B cell (primary cell): ENCODE data around the gene ARHGEF7. TPM values are rescaled to one million over a fixed set of nuclear protein-coding genes. Genes with fewer than 3 reads are reported as not detected.

Source experiments
- ATAC-seq: fragments of 200-7000 bp; cut with Tn5 transposase; one replicate; pipeline ENCODE4 v1.10.0; 2021; ENCODE audit warnings: low read depth, mild to moderate bottlenecking, moderate number of reproducible peaks, moderate library complexity
- CTCF ChIA-PET: fragments of 350-600 bp; sonication (Branson Sonifier 250); formaldehyde crosslinking; loops from one replicate; lab custom pipeline; 2021; ENCODE audit warnings: antibody characterized with exemption, inconsistent platforms; lab: Charles Lee
- POLR2A ChIA-PET: fragments of 350-600 bp; sonication (Branson Sonifier 250); formaldehyde crosslinking; loops from one replicate; lab custom pipeline; 2021; ENCODE audit warnings: antibody characterized with exemption; lab: Charles Lee
- DNase-seq: peaks from one replicate; pipeline ENCODE4 v3.0.0; 2013
- H2AFZ ChIP-seq: 2 replicates; pipeline ENCODE4 v1.6.1; 2012; ENCODE audit warnings: mild to moderate bottlenecking, low read depth, low read length; ENCODE audit not compliant: insufficient read depth, poor library complexity, severe bottlenecking
- H3K27ac ChIP-seq, 2 donors: 1 replicate in 1 of 2; 2 replicates in 1 of 2; pipeline ENCODE4 v1.5.1; 2012 to 2013; ENCODE audit warnings: low read length in 2 of 2, mild to moderate bottlenecking in 2 of 2, moderate library complexity in 1 of 2
- H3K27me3 ChIP-seq, 4 experiments: fragments of 200-600 bp in 1 of 4; sonication (generic) in 1 of 4; replicated peaks in 1 of 4; 1 replicate in 2 of 4; 2 replicates in 2 of 4; pipeline versions ENCODE4 v1.6.1 to v1.7.0; 2013 to 2016; ENCODE audit warnings: low read length in 3 of 4, mild to moderate bottlenecking in 2 of 4, mixed read lengths in 1 of 4, moderate library complexity in 1 of 4; ENCODE audit not compliant: insufficient read depth in 4 of 4, control insufficient read depth in 3 of 4; ENCODE audit errors: control extremely low read depth in 1 of 4
- H3K36me3 ChIP-seq, 2 experiments: replicated peaks in 1 of 2; 1 replicate in 1 of 2; 2 replicates in 1 of 2; pipeline versions ENCODE4 v1.6.1 to v1.7.1; 2013; ENCODE audit warnings: low read length in 1 of 2; ENCODE audit not compliant: insufficient read depth in 2 of 2, control insufficient read depth in 1 of 2; ENCODE audit errors: control extremely low read depth in 1 of 2, extremely low read depth in 1 of 2
- H3K4me1 ChIP-seq, 2 donors: fragments of 200-600 bp in 1 of 2; sonication (generic) in 1 of 2; 1 replicate in 1 of 2; 2 replicates in 1 of 2; pipeline versions ENCODE4 v1.5.1 to v1.6.1; 2013 to 2017; ENCODE audit warnings: low read length in 2 of 2; ENCODE audit not compliant: control insufficient read depth in 2 of 2, insufficient read depth in 2 of 2
- H3K4me2 ChIP-seq: replicated peaks from 2 replicates; pipeline ENCODE3; 2012; ENCODE audit warnings: mild to moderate bottlenecking, low read depth, low read length; ENCODE audit not compliant: poor library complexity, severe bottlenecking
- H3K4me3 ChIP-seq, 5 experiments: fragments of 200-600 bp in 1 of 5; sonication (generic) in 1 of 5; 1 replicate in 3 of 5; 2 replicates in 2 of 5; pipeline versions ENCODE4 v1.5.1 to v1.7.0; 2011 to 2016; ENCODE audit warnings: low read length in 4 of 5, mild to moderate bottlenecking in 4 of 5, low read depth in 2 of 5, control low read depth in 1 of 5, moderate library complexity in 1 of 5; ENCODE audit not compliant: insufficient read depth in 1 of 5; ENCODE audit errors: control extremely low read depth in 1 of 5, extremely low read depth in 1 of 5
- H3K79me2 ChIP-seq: fragments of 200-600 bp; sonication (generic); one replicate; pipeline ENCODE4 v1.6.0; 2016; ENCODE audit warnings: low read length; ENCODE audit not compliant: control insufficient read depth, insufficient read depth
- H3K9ac ChIP-seq: fragments of 200-600 bp; sonication (generic); 2 replicates; pipeline ENCODE4 v1.6.1; 2017; ENCODE audit warnings: mild to moderate bottlenecking, low read length, moderate library complexity
- H3K9me3 ChIP-seq, 3 donors: one replicate each; pipeline versions ENCODE4 v1.6.1 to v1.7.1; 2013; ENCODE audit warnings: low read length in 2 of 3; ENCODE audit not compliant: control insufficient read depth in 2 of 3, insufficient read depth in 1 of 3; ENCODE audit errors: control extremely low read depth in 1 of 3
- H4K20me1 ChIP-seq: 2 replicates; pipeline ENCODE4 v1.6.0; 2012; ENCODE audit warnings: mild to moderate bottlenecking, low read length; ENCODE audit not compliant: insufficient read depth, control insufficient read depth, poor library complexity, severe bottlenecking
- H3K27ac Mint-ChIP-seq: one replicate; pipeline ENCODE4 v1.8.0; 2021; ENCODE audit warnings: mixed read lengths
- H3K27me3 Mint-ChIP-seq: one replicate; pipeline ENCODE4 v1.8.0; 2021; ENCODE audit warnings: mixed read lengths
- H3K4me1 Mint-ChIP-seq: one replicate; pipeline ENCODE4 v1.8.0; 2021; ENCODE audit warnings: mixed read lengths
- H3K4me3 Mint-ChIP-seq: one replicate; pipeline ENCODE4 v1.8.0; 2021; ENCODE audit warnings: mixed read lengths
- H3K9me3 Mint-ChIP-seq: one replicate; pipeline ENCODE4 v1.8.0; 2022; ENCODE audit warnings: mixed read lengths; ENCODE audit not compliant: insufficient read depth
- CTCF ChIP-seq: fragments of 200-600 bp; IDR thresholded peaks from one replicate; pipeline ENCODE4 v1.8.0; 2022; ENCODE audit warnings: antibody characterized with exemption, mild to moderate bottlenecking
- EZH2 ChIP-seq: IDR thresholded peaks from 2 replicates; pipeline ENCODE4 v1.6.1; 2012; ENCODE audit warnings: borderline replicate concordance, low read depth, mild to moderate bottlenecking, moderate library complexity, low read length; ENCODE audit not compliant: insufficient read depth, poor library complexity, severe bottlenecking
- WGBS: methylation state at CpG from one replicate; pipeline ENCODE4 v1.1.5; 2013; ENCODE audit warnings: missing lambda C conversion rate; ENCODE audit not compliant: insufficient coverage; 5-methylcytosine and 5-hydroxymethylcytosine counted together
- intact Hi-C: fragments of 100-400 bp; cut with micrococcal nuclease; formaldehyde crosslinking; loops from one replicate; pipeline ENCODE4 v1.10.0; 2022
- polyA plus RNA-seq: library from polyadenylated mRNA; depleted of rRNA; stranded (reverse); fragments of >200 nt; gene quantifications from 2 replicates; pipeline ENCODE4 v1.2.3, GENCODE V29; 2012
- total RNA-seq, 2 donors: library from RNA; stranded (reverse); fragments of 120-200 nt in 1 of 2; gene quantifications; 1 replicate in 1 of 2; 2 replicates in 1 of 2; pipeline versions ENCODE4 v1.2.3 to v1.2.4, GENCODE V29; 2013 to 2022

The ARHGEF7 gene
- total and polyA plus RNA-seq, 2 donors (not counting 1 experiment from before 2014, with no cell fraction given): 62.3 to 125 TPM

- Mint-ChIP-seq H3K4me1 (peaks cover 9% of the 10 kb centered on the region), H3K27ac (no peak overlapping the region), H3K9me3 (peaks cover 2% of the 10 kb centered on the region), H3K27me3 (peaks cover 42% of the 10 kb centered on the region), H3K4me3 (peak overlapping the region; percentile 78)
- H3K27me3 ChIP-seq: peaks cover 0 to 24% (median 7%) of the 10 kb centered on the region in 4 experiments
- ChIA-PET POLR2A (interaction anchor here (0.6 kb wide), 1 partner anchor 18 kb away, joined by 3 read pairs; no protein-coding TSS in a partner anchor), CTCF (interaction anchor here (0.6 to 5.1 kb wide), 16 partner anchors 10 to 230 kb away, joined by 3 to 167 read pairs (median 10); partner anchors contain the start of gene ANKRD10)
- DNase-seq (no peak), ATAC-seq (no peak)
- H3K4me2 ChIP-seq: peak overlapping the region; percentile 50
- H4K20me1 ChIP-seq: no peaks in the 10 kb centered on the region
- H3K9me3 ChIP-seq: peaks cover 0 to 13% (median 8%) of the 10 kb centered on the region in 3 donors
- H2AFZ ChIP-seq: peak overlapping the region; percentile 49
- no peak overlapping the region for H3K9ac ChIP-seq
- TF ChIP-seq CTCF (no peak), EZH2 (no peak)
- H3K27ac ChIP-seq: no peak overlapping the region
- no peaks in the 10 kb centered on the region for H3K79me2 ChIP-seq
- peak overlapping the region in 1 of 5 experiments; percentile 24 for H3K4me3 ChIP-seq
- 35% methylated on average over 22 of the region's 22 CpGs for WGBS
- intact Hi-C loops: loop anchor here (5.0 to 10.0 kb wide), 2 partner anchors 472 to 1541 kb away; no protein-coding TSS in a partner anchor
- H3K4me1 ChIP-seq: peaks cover 8 to 11% of the 10 kb centered on the region in 2 donors
- H3K36me3 ChIP-seq: no peaks in the 10 kb centered on the region
Observed at GRCh38 chr13:111066544-111066943, 48.6 kb upstream of the ARHGEF7 start.

DNA sequence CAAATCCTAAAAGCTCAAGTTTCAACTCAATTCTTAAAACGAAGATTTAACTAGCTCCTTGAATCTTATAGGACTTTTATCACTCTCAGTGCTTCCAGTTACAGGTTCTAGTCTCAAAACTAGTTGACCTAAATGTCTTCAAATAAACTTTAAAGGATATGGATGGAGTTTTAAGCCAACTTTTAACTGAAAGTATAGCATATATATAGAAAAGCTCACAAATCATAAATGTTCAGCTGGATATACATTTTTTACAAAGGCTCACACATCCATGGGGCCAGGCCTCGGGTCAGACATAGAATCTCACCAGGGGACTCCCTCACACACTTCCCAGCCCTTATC, 47.1 kb upstream of the ARHGEF7 start:
- H3K27ac Mint-ChIP-seq: no peak overlapping the region

More for the DNA sequence above, 47.1 kb upstream of the ARHGEF7 start:
- H3K4me3 ChIP-seq: no peak overlapping the region
- H3K9me3 ChIP-seq: peaks cover 4 to 19% (median 15%) of the 10 kb centered on the region in 3 donors
- peaks cover 8 to 11% of the 10 kb centered on the region in 2 donors for H3K4me1 ChIP-seq
- H3K27ac ChIP-seq: no peak overlapping the region
- intact Hi-C loops: loop anchor here (5.0 to 10.0 kb wide), 2 partner anchors 473 to 1539 kb away; no protein-coding TSS in a partner anchor
- WGBS: 29% methylated on average over 1 of the region's 2 CpGs
- H3K27me3 Mint-ChIP-seq: peaks cover 35% of the 10 kb centered on the region
- DNase-seq (no peak), ATAC-seq (no peak)
- POLR2A ChIA-PET: interaction anchor here (1.0 kb wide), 1 partner anchor 148 kb away, joined by 9 read pairs; no protein-coding TSS in a partner anchor
- H2AFZ ChIP-seq: no peak overlapping the region
- H3K9me3 Mint-ChIP-seq: peaks cover 8% of the 10 kb centered on the region
- H3K4me2 ChIP-seq: peak overlapping the region; percentile 93
- CTCF ChIA-PET: interaction anchor here (0.6 to 5.1 kb wide), 54 partner anchors 8 to 1538 kb away, joined by 3 to 167 read pairs (median 5); partner anchors contain the start of gene ANKRD10
- no peak overlapping the region for H3K9ac ChIP-seq
- H3K4me3 Mint-ChIP-seq: peak overlapping the region; percentile 72
- H3K36me3 ChIP-seq: no peaks in the 10 kb centered on the region
- H3K27me3 ChIP-seq: peaks cover 0 to 24% (median 7%) of the 10 kb centered on the region in 4 experiments
- peaks cover 9% of the 10 kb centered on the region for H3K4me1 Mint-ChIP-seq
- no peak for TF ChIP-seq EZH2
- TF ChIP-seq CTCF: peak; percentile 58
- no peaks in the 10 kb centered on the region for H3K79me2 ChIP-seq
- no peaks in the 10 kb centered on the region for H4K20me1 ChIP-seq
